Kidney epithelial cell (primary cell): Measurements from ENCODE around the gene AMN. TPM values are rescaled to one million over a fixed set of nuclear protein-coding genes. Genes with fewer than 3 reads are reported as not detected.

Experiments used
- DNase-seq: peaks from one replicate; pipeline ENCODE4 v3.0.0-alpha.2; 2010; ENCODE audit warnings: low read depth
- H3K27me3 ChIP-seq: 2 replicates; pipeline ENCODE4 v1.6.0; 2011; ENCODE audit warnings: low read length; ENCODE audit not compliant: control insufficient read depth, insufficient read depth
- H3K36me3 ChIP-seq: 2 replicates; pipeline ENCODE4 v1.5.1; 2011; ENCODE audit warnings: low read length; ENCODE audit not compliant: control insufficient read depth, insufficient read depth
- H3K4me3 ChIP-seq: 2 replicates; pipeline ENCODE4 v1.5.1; 2011; ENCODE audit warnings: low read depth, mild to moderate bottlenecking, control low read depth, low read length
- total RNA-seq: library from RNA; depleted of rRNA; stranded (reverse); fragments of >200 nt; gene quantifications from 2 replicates; pipeline ENCODE4 v1.2.3, GENCODE V29; 2015
- TF ChIP-seq, protein P1 (sequence below): IDR thresholded peaks from 2 replicates; pipeline ENCODE4 v1.5.1; 2011; ENCODE audit warnings: mild to moderate bottlenecking, moderate library complexity, low read length, control low read depth, inconsistent platforms; ENCODE audit not compliant: insufficient read depth, poor library complexity, severe bottlenecking

AMN gene
- total RNA-seq, 1 donor from 2014 or later: 0.54 TPM

DNA sequence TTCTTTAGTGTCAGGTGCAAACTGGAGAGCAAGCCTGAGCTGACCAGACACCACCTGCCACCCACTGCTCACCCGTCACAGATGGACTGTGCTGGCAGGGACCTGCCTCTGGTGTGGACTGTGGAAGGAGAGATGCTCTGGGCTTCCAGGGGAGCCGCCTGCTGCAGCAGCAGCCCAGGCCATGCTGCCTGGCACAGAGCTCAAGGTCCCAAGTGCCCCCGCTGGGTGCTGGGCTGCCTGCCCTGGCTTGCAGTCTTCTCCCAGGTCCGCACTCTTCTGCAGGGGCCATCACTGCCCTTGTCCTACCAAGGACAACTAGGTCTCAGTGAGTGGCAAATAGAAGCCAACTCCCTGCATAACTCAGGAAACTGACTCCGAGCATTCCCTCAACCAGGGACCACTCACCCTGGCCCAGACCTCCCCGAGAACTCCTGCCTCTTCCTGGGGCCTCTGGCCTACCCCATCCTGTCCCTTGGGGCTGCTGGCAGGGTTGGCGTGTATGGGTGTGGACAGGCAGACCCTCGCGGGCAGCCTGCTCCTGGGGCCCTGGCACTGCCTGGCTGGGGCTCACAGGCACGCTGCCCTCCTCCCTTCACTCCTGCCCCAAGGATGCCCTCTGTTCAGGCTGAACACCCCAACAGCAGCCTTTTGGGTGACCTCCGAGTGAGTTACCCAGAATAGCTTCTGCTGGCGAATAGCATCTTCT, 9.3 kb downstream of the AMN start:
- TF ChIP-seq, protein P1, sequence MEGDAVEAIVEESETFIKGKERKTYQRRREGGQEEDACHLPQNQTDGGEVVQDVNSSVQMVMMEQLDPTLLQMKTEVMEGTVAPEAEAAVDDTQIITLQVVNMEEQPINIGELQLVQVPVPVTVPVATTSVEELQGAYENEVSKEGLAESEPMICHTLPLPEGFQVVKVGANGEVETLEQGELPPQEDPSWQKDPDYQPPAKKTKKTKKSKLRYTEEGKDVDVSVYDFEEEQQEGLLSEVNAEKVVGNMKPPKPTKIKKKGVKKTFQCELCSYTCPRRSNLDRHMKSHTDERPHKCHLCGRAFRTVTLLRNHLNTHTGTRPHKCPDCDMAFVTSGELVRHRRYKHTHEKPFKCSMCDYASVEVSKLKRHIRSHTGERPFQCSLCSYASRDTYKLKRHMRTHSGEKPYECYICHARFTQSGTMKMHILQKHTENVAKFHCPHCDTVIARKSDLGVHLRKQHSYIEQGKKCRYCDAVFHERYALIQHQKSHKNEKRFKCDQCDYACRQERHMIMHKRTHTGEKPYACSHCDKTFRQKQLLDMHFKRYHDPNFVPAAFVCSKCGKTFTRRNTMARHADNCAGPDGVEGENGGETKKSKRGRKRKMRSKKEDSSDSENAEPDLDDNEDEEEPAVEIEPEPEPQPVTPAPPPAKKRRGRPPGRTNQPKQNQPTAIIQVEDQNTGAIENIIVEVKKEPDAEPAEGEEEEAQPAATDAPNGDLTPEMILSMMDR: no peak
- DNase-seq: no peak
- Histone ChIP-seq H3K27me3 (peaks cover 35% of the 10 kb centered on the region), H3K4me3 (no peak overlapping the region), H3K36me3 (peaks cover 1% of the 10 kb centered on the region)

DNA sequence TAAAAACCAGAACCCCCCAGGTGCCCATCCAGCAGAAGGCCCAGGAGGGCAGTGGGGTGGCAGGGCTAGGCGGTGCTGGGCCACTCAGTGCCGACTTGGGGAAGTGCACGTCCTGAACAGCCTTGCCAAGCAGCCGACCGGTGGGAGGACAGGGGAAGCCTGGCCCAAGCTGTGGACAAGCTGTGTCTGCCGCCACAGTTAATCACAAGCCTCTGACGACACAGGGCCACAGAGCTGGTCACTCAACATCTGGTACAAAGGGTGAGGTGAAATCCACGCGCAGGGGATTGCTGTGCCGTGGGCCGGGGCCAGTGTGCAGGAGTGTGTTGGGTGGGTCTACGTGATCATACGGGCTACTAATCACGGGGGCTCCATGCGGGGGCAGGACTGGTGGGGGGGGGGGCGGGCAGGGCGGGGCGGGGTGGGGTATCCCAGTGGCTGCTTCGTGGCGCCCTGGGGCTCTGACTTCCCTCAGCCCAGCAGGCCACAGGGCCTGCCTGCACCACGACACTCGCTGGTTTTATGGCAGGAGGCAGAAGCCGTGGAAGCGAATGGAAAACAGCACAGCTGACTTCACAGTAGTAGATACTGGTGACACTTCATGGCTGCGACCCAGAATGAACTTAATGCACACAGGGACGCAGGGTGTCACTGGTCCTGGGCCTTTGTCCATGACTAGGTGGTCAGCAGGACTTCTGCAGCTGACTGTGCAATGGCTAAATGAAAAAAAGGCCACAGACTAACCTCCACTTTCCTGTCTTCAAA, 10.2 kb downstream of the AMN start:
- TF ChIP-seq, protein P1: no peak
- Histone ChIP-seq H3K4me3 (no peak overlapping the region), H3K36me3 (peaks cover 4% of the 10 kb centered on the region), H3K27me3 (peaks cover 29% of the 10 kb centered on the region)
- DNase-seq: no peak

DNA sequence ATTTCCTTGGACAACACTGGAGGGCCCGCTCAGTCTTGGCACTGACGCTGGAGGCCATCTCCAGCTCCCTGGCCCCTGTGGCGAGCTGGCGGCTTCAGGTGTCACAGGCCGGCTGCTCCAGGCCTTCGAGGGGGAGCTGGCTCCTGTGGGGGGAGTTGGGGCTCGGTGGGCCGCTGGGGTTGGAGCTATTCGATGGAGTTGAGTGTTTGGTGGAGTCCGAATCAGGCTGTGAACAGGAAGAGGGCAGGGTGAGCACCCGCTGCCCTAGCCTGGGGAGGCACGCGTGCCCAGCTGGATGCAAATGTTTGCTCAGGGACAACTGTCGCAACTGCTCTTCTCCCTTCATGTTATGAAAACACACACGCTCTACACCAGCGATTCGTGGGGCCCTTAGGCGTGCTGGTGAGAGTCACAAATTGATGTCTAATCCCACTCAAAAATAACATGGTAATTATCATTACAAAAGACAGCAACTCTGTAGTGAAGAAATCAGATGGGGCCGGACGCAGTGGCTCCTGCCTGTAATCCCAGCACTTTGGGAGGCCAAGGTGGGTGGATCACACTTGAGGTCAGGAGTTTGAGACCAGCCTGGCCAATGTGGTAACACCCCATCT, 11.3 kb downstream of the AMN start:
- H3K36me3 ChIP-seq: peaks cover 7% of the 10 kb centered on the region
- TF ChIP-seq, protein P1: no peak
- DNase-seq: no peak
- peaks cover 19% of the 10 kb centered on the region for H3K27me3 ChIP-seq
- no peak overlapping the region for H3K4me3 ChIP-seq

DNA sequence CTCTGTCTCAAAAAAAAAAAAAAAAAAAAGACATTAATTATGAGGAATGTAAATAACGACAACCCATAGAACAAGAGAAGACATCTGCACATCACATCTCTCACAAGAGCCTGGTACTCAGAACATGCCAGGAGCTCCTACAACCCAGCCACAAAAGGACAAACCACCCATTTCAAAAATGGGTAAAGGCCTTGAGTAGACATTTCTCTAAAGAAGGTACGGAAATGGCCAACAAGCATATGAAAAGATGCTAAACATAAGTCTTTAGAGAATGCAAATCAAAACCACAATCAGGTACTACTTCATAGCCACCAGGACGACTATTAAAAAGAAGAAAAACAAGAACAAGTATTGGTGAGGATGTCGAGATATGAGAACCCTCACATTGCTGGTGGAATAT, 13.3 kb downstream of the AMN start:
- TF ChIP-seq, protein P1: no peak
- DNase-seq: no peak
- Histone ChIP-seq H3K27me3 (peaks cover under 1% of the 10 kb centered on the region), H3K4me3 (no peak overlapping the region), H3K36me3 (peaks cover 8% of the 10 kb centered on the region)

DNA sequence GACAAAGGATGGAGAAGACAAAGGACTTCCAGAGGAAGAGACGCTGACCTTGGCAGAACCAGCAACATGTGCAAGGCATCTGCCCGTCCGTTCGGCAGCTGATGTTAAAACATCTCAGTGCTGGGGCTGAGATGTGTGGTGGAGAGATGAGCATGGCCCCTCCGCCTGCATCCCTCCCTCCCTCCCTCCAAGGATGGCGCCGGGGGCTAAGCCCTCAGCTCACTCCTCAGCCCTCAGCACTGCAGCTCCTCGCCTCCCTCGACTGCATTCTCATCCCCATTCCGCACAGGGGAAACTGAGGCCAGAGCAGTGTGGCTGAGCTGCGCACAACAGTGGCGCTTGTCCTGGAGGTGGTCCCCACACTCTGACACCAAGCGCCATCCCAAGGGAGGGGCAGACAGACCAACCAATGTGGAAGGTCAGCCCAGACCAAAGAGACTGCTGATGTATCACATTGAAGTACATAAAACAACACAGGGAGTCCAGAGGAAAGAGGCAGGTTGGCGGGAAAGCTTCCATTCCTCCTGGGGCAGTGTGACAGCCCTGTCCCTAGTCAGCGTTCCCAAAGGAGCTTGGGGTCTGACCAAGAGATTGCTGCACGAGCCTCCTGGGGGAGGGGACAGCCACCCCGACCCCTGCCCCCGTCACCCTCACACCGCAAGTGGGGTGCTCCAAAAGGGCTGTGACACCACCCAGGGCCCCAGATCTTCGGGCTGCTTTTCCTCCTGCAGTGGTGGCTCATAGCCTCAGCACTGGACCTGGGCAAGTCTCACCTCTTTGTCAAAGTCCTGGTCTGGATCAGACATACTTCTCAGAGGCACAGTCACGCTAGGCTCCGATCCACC, 15.1 kb downstream of the AMN start:
- TF ChIP-seq, protein P1: no peak
- DNase-seq: no peak
- Histone ChIP-seq H3K36me3 (peaks cover 7% of the 10 kb centered on the region), H3K4me3 (no peak overlapping the region), H3K27me3 (no peaks in the 10 kb centered on the region)
